GM13977 (cell line): ENCODE measurements around the gene USP7.
A peak's percentile ranks its signal among the peaks of the same experiment; 100 is the strongest.

ENCODE experiments used
- DNase-seq: peaks from one replicate; pipeline ENCODE4 v3.0.0; 2012; ENCODE audit warnings: low spot score
- CTCF ChIP-seq: IDR thresholded peaks from 2 replicates; pipeline ENCODE4 v1.5.1; 2012; ENCODE audit warnings: mild to moderate bottlenecking, control low read depth; ENCODE audit not compliant: insufficient read depth; ENCODE audit errors: extremely low read depth, missing control alignments
- in situ Hi-C: fragments of 300-500 bp; cut with MboI; formaldehyde crosslinking; loops from one replicate; pipeline ENCODE4 v1.12.0; 2022; ENCODE audit warnings: low sequenced_read_pairs, low pct_unique_long_range_greater_than_20kb, mixed read lengths, inconsistent platforms; ENCODE audit not compliant: unreplicated experiment

Gene USP7

GRCh38 chr16:8958344-8959167 is 5.2 kb downstream of the USP7 start:
- no peak for TF ChIP-seq CTCF
- peak; percentile 37 for DNase-seq
- in situ Hi-C loops, result no loop called here

GRCh38 chr16:8957509-8958157 is 6.1 kb downstream of the USP7 start:
- in situ Hi-C loops, result no loop called here
- TF ChIP-seq CTCF, result no peak
- no peak for DNase-seq

GRCh38 chr16:8957063-8957397 is 6.7 kb downstream of the USP7 start:
- in situ Hi-C loops, result no loop called here
- no peak for TF ChIP-seq CTCF
- no peak for DNase-seq

GRCh38 chr16:8956265-8957062 is 7.2 kb downstream of the USP7 start:
- DNase-seq, result no peak
- no peak for TF ChIP-seq CTCF
- in situ Hi-C loops, result no loop called here

GRCh38 chr16:8955828-8956227 is 7.9 kb downstream of the USP7 start:
- no peak for DNase-seq
- TF ChIP-seq CTCF, result no peak
- in situ Hi-C loops, result no loop called here

- in situ Hi-C loops, result no loop called here
- no peak for DNase-seq
- TF ChIP-seq CTCF, result no peak
Measured at GRCh38 chr16:8953064-8953463, 10.6 kb downstream of the USP7 start.
